GM19023 (cell line): ENCODE results near the gene SMIM24.
"Not testable (repeated sequence)": the region's sequence is repeated elsewhere in the genome, so short reads cannot be mapped to it uniquely, and the experiment has no call there.

ENCODE experiments used
- ATAC-seq: cut with Tn5 transposase; IDR thresholded peaks from one replicate; pipeline ENCODE4 v1.9.1; 2021; ENCODE audit warnings: mild to moderate bottlenecking, moderate library complexity; ENCODE audit not compliant: unreplicated experiment

SMIM24 gene

GRCh38 chr19:3480383-3481091, at the start of gene SMIM24:
Gene SMIM24 (minus strand): TSS chr19:3480525. CDS start chr19:3480463, 62 bp downstream.
- ATAC-seq, result no peak

GRCh38 chr19:3529299-3529698, 49.0 kb upstream of the SMIM24 start:
- not testable (repeated sequence) for ATAC-seq

GRCh38 chr19:3528539-3529211, 48.4 kb upstream of the SMIM24 start:
- ATAC-seq, result no peak

- ATAC-seq, result no peak
Measured at GRCh38 chr19:3528080-3528479, 47.8 kb upstream of the SMIM24 start.

- no peak for ATAC-seq
Measured at GRCh38 chr19:3527238-3527910, 47.0 kb upstream of the SMIM24 start.

GRCh38 chr19:3526507-3527237, 46.3 kb upstream of the SMIM24 start:
- no peak for ATAC-seq

GRCh38 chr19:3524904-3525451, 44.7 kb upstream of the SMIM24 start:
- ATAC-seq, result no peak

- ATAC-seq, result no peak
Measured at GRCh38 chr19:3524078-3524842, 43.9 kb upstream of the SMIM24 start.

- no peak for ATAC-seq
Measured at GRCh38 chr19:3523361-3524077, 43.2 kb upstream of the SMIM24 start.

- no peak for ATAC-seq
Measured at GRCh38 chr19:3522421-3523360, 42.4 kb upstream of the SMIM24 start.

GRCh38 chr19:3521104-3521445, 40.8 kb upstream of the SMIM24 start:
- ATAC-seq, result no peak

GRCh38 chr19:3520166-3521103, 40.1 kb upstream of the SMIM24 start:
- no peak for ATAC-seq

- ATAC-seq, result no peak
Measured at GRCh38 chr19:3519126-3519525, 38.8 kb upstream of the SMIM24 start.

- no peak for ATAC-seq
Measured at GRCh38 chr19:3518659-3519058, 38.3 kb upstream of the SMIM24 start.

- no peak for ATAC-seq
Measured at GRCh38 chr19:3518255-3518654, 37.9 kb upstream of the SMIM24 start.

GRCh38 chr19:3517638-3518037, 37.3 kb upstream of the SMIM24 start:
- ATAC-seq, result no peak

- no peak for ATAC-seq
Measured at GRCh38 chr19:3516675-3517207, 36.4 kb upstream of the SMIM24 start.
